ENCODE data around the gene NCOA7. TPM values are rescaled to one million over a fixed set of nuclear protein-coding genes. Genes with fewer than 3 reads are reported as not detected.

Gene NCOA7
- total and polyA plus RNA-seq, 9 of the 15 experiments (the other 6 are each of a cell fraction or from before 2014, with no cell fraction given): 5.8 to 14.6 (median 9.3) TPM

DNA sequence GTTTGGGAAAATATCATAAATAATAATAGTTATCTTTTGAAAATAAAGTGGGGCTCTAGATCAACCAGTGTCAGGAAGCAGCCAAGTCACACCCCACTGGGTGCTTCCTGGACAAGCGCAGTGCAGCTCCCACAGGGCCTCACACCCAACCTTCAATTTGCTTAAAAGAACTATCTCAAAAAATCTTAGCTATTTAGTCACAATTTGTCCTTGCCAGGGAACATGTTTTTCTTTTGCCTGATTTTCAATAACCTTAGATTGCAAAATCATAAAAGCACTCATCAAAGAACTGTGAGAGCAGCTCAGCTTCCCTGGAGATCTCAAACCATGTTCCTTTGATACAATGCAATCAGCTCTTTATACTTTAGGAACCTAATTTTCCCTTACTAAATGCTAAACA lies 1.6 kb upstream of the NCOA7 start:
- POLR2A ChIA-PET: interaction anchor here (0.7 to 3.7 kb wide), 8 partner anchors 8 to 592 kb away, joined by 3 to 98 read pairs (median 4); partner anchors contain the start of genes HINT3 and TRMT11
- CTCF ChIA-PET (ENCODE audit: low intra/inter-chr PET ratio): no interaction called here
- Histone ChIP-seq H3K9me1 (ENCODE audit: control insufficient read depth, insufficient read depth, low read length) (no peaks in the 10 kb centered on the region), H3K27ac (ENCODE audit: extremely low read depth, low read depth, low read length) (peak overlapping the region; percentile 96), H4K20me1 (replicated peaks; ENCODE audit: control insufficient read depth, insufficient read depth, low read length) (no peaks in the 10 kb centered on the region), H3K36me3 (ENCODE audit: control insufficient read depth, insufficient read depth, low read length) (peaks cover 7% of the 10 kb centered on the region; the same call in 1 of the 3 replicates), H3K79me2 (ENCODE audit: control insufficient read depth, insufficient read depth, low read length) (peaks cover 34% of the 10 kb centered on the region), H2AFZ (ENCODE audit: low read depth, low read length) (peak overlapping the region; percentile 84), H3K4me2 (ENCODE audit: insufficient read depth, low read length) (peak overlapping the region; percentile 93), H3K9ac (ENCODE audit: insufficient read depth in 1 of 2, low read depth in 2 of 2, low read length in 2 of 2) (peak overlapping the region; percentile 56 to 88; a peak in 3 of 4 replicates), H3K27me3 (ENCODE audit: control insufficient read depth in 2 of 2, insufficient read depth in 2 of 2, low read length in 2 of 2) (no peaks in the 10 kb centered on the region), H3K4me1 (replicated peaks in 1 of 2; ENCODE audit: control insufficient read depth in 2 of 2, insufficient read depth in 2 of 2, low read length in 2 of 2) (peaks cover 17 to 18% of the 10 kb centered on the region in 2 experiments), H3K9me3 (replicated peaks; ENCODE audit: control insufficient read depth, insufficient read depth, low read depth, low read length) (no peaks in the 10 kb centered on the region), H3K4me3 (no peak overlapping the region)
- intact Hi-C loops (cut with micrococcal nuclease) (loop anchor here (1.0 to 10.0 kb wide), 5 partner anchors 8 to 824 kb away; partner anchors contain the start of genes HINT3 and RNF217), in situ Hi-C loops (cut with MboI) (loop anchor here (5.0 to 10.0 kb wide), 2 partner anchors 183 to 1486 kb away; no protein-coding TSS in a partner anchor)
- 42% methylated on average over 1 of the region's 1 CpG for WGBS (ENCODE audit: insufficient coverage, low coverage, missing lambda C conversion rate)
- DNase-seq (ENCODE audit: extremely low read depth in 1 of 4, low spot score in 3 of 4): peak in 2 of 4 experiments; percentile 37 to 45
- no peak for FAIRE-seq
- no peak for TF ChIP-seq ZNF212 (CRISPR knock-in tag; IDR thresholded peaks at IDR 0.05)
- TF ChIP-seq, protein P1, sequence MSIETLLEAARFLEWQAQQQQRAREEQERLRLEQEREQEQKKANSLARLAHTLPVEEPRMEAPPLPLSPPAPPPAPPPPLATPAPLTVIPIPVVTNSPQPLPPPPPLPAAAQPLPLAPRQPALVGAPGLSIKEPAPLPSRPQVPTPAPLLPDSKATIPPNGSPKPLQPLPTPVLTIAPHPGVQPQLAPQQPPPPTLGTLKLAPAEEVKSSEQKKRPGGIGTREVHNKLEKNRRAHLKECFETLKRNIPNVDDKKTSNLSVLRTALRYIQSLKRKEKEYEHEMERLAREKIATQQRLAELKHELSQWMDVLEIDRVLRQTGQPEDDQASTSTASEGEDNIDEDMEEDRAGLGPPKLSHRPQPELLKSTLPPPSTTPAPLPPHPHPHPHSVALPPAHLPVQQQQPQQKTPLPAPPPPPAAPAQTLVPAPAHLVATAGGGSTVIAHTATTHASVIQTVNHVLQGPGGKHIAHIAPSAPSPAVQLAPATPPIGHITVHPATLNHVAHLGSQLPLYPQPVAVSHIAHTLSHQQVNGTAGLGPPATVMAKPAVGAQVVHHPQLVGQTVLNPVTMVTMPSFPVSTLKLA (conservative IDR thresholded peaks at IDR 0.05): no peak
- TF ChIP-seq NRF1 (conservative IDR thresholded peaks at IDR 0.05 in 1 of 2, IDR thresholded peaks at IDR 0.05 in 1 of 2): peak; percentile 4 to 33; a peak in 1 of 4 replicates
- no peak for TF ChIP-seq PHB2 (IDR thresholded peaks at IDR 0.05; ENCODE audit: low read depth)
- no peak for TF ChIP-seq ZZZ3 (IDR thresholded peaks at IDR 0.05)
- no peak for TF ChIP-seq U2AF1 (optimal IDR thresholded peaks at IDR 0.05; ENCODE audit: low read depth, low read length)
- TF ChIP-seq ZNF583 (CRISPR knock-in tag; IDR thresholded peaks at IDR 0.05): no peak
- TF ChIP-seq NCOR1 (IDR thresholded peaks at IDR 0.05): no peak
- ATAC-seq: no peak
- no TSS peak for BruUV-seq (replicated peaks)
